GM23338 (cell line): ENCODE measurements around the gene BICDL2. TPM values are rescaled to one million over a fixed set of nuclear protein-coding genes. Genes with fewer than 3 reads are reported as not detected.

Experiments used
- ATAC-seq: fragments of 200-7000 bp; cut with Tn5 transposase; 3 replicates; pipeline ENCODE4 v1.9.1; 2020
- DNase-seq: peaks from one replicate; pipeline ENCODE4 v3.0.0-alpha.2; 2015; ENCODE audit warnings: low spot score
- H2AFZ ChIP-seq: fragments of 200-600 bp; sonication (generic); 2 replicates; pipeline ENCODE4 v1.8.0; 2016; ENCODE audit warnings: antibody characterized with exemption, mild to moderate bottlenecking, moderate library complexity
- H3F3A ChIP-seq: fragments of 200-600 bp; sonication (generic); replicated peaks from 2 replicates; pipeline ENCODE4 v1.8.0; 2017; ENCODE audit warnings: antibody characterized with exemption, mixed run types, low read depth
- H3K27ac ChIP-seq: fragments of 200-600 bp; sonication (generic); 2 replicates; pipeline ENCODE4 v1.6.1; 2016; ENCODE audit warnings: low read depth
- H3K27me3 ChIP-seq: fragments of 200-600 bp; sonication (generic); 2 replicates; pipeline ENCODE4 v1.8.0; 2016; ENCODE audit warnings: mild to moderate bottlenecking, mixed run types, moderate library complexity; ENCODE audit not compliant: insufficient read depth
- H3K36me3 ChIP-seq: fragments of 200-600 bp; sonication (generic); 2 replicates; pipeline ENCODE4 v1.8.0; 2016; ENCODE audit warnings: mild to moderate bottlenecking; ENCODE audit not compliant: insufficient read depth
- H3K4me1 ChIP-seq: fragments of 200-600 bp; sonication (generic); 2 replicates; pipeline ENCODE4 v1.8.0; 2016; ENCODE audit warnings: mild to moderate bottlenecking, moderate library complexity; ENCODE audit not compliant: insufficient read depth
- H3K4me2 ChIP-seq: fragments of 200-600 bp; sonication (generic); 2 replicates; pipeline ENCODE4 v1.7.1; 2017; ENCODE audit warnings: mixed run types
- H3K4me3 ChIP-seq: fragments of 200-600 bp; sonication (generic); 2 replicates; pipeline ENCODE4 v1.6.1; 2016; ENCODE audit warnings: mixed run types
- H3K79me2 ChIP-seq: fragments of 200-600 bp; sonication (generic); replicated peaks from 2 replicates; pipeline ENCODE4 v1.8.0; 2017; ENCODE audit warnings: mild to moderate bottlenecking; ENCODE audit not compliant: insufficient read depth
- H3K9me2 ChIP-seq: fragments of 200-600 bp; sonication (generic); 2 replicates; pipeline ENCODE4 v1.8.0; 2017; ENCODE audit not compliant: insufficient read depth
- H4K20me1 ChIP-seq: fragments of 200-600 bp; sonication (generic); replicated peaks from 2 replicates; pipeline ENCODE4 v1.8.0; 2017; ENCODE audit warnings: mild to moderate bottlenecking; ENCODE audit not compliant: insufficient read depth
- H3K27ac Mint-ChIP-seq: 2 replicates; pipeline ENCODE4 v1.8.0; 2020; ENCODE audit warnings: inconsistent platforms, mild to moderate bottlenecking, moderate library complexity, mixed read lengths
- H3K27me3 Mint-ChIP-seq: 3 replicates; pipeline ENCODE4 v1.8.0; 2022; ENCODE audit warnings: low read depth, mild to moderate bottlenecking, moderate library complexity, mixed read lengths, inconsistent platforms; ENCODE audit not compliant: insufficient read depth, poor library complexity
- H3K36me3 Mint-ChIP-seq: 3 replicates; pipeline ENCODE4 v1.8.0; 2021; ENCODE audit warnings: low read depth, mild to moderate bottlenecking, inconsistent platforms, moderate library complexity, mixed read lengths
- H3K4me1 Mint-ChIP-seq: 3 replicates; pipeline ENCODE4 v1.8.0; 2020; ENCODE audit warnings: mild to moderate bottlenecking, inconsistent platforms, mixed read lengths
- H3K4me3 Mint-ChIP-seq: 3 replicates; pipeline ENCODE4 v1.8.0; 2021; ENCODE audit warnings: moderate library complexity, mild to moderate bottlenecking, inconsistent platforms, mixed read lengths
- H3K9me3 Mint-ChIP-seq: 3 replicates; pipeline ENCODE4 v1.8.0; 2020; ENCODE audit warnings: moderate library complexity, mild to moderate bottlenecking, inconsistent platforms, mixed read lengths
- EZH2 ChIP-seq: fragments of 200-600 bp; sonication (generic); IDR thresholded peaks from one replicate; pipeline ENCODE4 v1.8.0; 2017; ENCODE audit warnings: antibody characterized with exemption, mild to moderate bottlenecking, low read depth; ENCODE audit not compliant: unreplicated experiment
- STAT1 ChIP-seq: IDR thresholded peaks from one replicate; pipeline ENCODE4 v1.6.1; 2016; ENCODE audit warnings: antibody characterized with exemption; ENCODE audit not compliant: unreplicated experiment
- ZNF114 ChIP-seq: fragments of 250-450 bp; sonication (Bioruptor Pico); IDR thresholded peaks from 2 replicates; pipeline ENCODE4 v1.5.0; 2020; ENCODE audit warnings: mild to moderate bottlenecking, moderate library complexity
- ZNF331 ChIP-seq: fragments of 250-450 bp; sonication (Bioruptor Pico); IDR thresholded peaks from 2 replicates; pipeline ENCODE4 v1.5.0; 2020; ENCODE audit warnings: low read depth, mild to moderate bottlenecking, moderate library complexity
- polyA plus RNA-seq: library from polyadenylated mRNA; unstranded; fragments of >200 nt; fragmentation: Nextera tagmentation; extraction: Ambion mirVana; gene quantifications from 2 replicates; pipeline ENCODE4 v1.2.1, GENCODE V29; 2016
- total RNA-seq: library from RNA; depleted of rRNA; stranded (reverse); fragments of >200 nt; shearing (Covaris generic); gene quantifications from 2 replicates; pipeline ENCODE4 v1.2.3, GENCODE V29; 2014
- TF ChIP-seq, protein P1 (sequence below): fragments of 250-450 bp; sonication (Bioruptor Pico); IDR thresholded peaks from 2 replicates; pipeline ENCODE4 v1.5.0; 2020; ENCODE audit warnings: mild to moderate bottlenecking, moderate library complexity
- TF ChIP-seq, protein P2 (sequence below): IDR thresholded peaks from 2 replicates; pipeline ENCODE4 v1.6.1; 2016; ENCODE audit warnings: antibody characterized with exemption

BICDL2 gene
- total and polyA plus RNA-seq, 2 experiments from 2014 or later: 12.7 to 18.4 TPM

DNA sequence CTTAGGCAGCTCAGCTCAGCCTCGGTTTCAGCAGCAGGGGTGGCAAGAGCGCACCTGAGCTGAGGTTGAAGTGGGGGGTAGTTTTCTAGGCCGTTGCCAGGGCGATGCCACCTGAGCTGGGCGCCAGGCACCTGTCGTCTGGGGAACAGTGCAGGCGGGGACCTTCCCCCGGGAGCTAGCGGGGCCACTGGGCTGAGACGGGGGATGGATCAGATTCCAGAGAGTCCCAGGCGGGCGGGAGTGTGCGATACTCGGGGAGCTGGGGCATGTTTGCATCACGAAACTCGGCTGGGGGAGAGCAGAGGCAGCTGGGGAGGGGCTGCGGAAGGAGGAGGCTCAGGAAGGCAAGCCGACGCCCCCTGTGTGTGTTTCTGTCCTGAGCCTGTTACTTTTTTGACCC lies 24.5 kb downstream of the BICDL2 start:
- H3F3A ChIP-seq: peaks cover 61% of the 10 kb centered on the region
- H3K9me2 ChIP-seq: no peaks in the 10 kb centered on the region
- ATAC-seq (peak; percentile 2; the same call in 2 of the 3 replicates), DNase-seq (peak; percentile 82)
- Mint-ChIP-seq H3K4me3 (peak overlapping the region; percentile 75), H3K9me3 (peaks cover 7% of the 10 kb centered on the region; the same call in 2 of the 3 replicates), H3K36me3 (peaks cover 33% of the 10 kb centered on the region), H3K4me1 (peaks cover 71% of the 10 kb centered on the region), H3K27me3 (peaks cover 52% of the 10 kb centered on the region), H3K27ac (peak overlapping the region; percentile 62; the same call in 1 of the 2 replicates)
- peak overlapping the region; percentile 68 for H3K4me3 ChIP-seq
- H2AFZ ChIP-seq: 0 out of 2 replicates have a peak overlapping the region, but pooled peaks have one; percentile 47
- H4K20me1 ChIP-seq: peaks cover 25% of the 10 kb centered on the region
- H3K36me3 ChIP-seq: no peaks in the 10 kb centered on the region
- TF ChIP-seq ZNF114 (CRISPR knock-in tag) (no peak), STAT1 (no peak), EZH2 (no peak), ZNF331 (CRISPR knock-in tag) (no peak)
- TF ChIP-seq, protein P1, sequence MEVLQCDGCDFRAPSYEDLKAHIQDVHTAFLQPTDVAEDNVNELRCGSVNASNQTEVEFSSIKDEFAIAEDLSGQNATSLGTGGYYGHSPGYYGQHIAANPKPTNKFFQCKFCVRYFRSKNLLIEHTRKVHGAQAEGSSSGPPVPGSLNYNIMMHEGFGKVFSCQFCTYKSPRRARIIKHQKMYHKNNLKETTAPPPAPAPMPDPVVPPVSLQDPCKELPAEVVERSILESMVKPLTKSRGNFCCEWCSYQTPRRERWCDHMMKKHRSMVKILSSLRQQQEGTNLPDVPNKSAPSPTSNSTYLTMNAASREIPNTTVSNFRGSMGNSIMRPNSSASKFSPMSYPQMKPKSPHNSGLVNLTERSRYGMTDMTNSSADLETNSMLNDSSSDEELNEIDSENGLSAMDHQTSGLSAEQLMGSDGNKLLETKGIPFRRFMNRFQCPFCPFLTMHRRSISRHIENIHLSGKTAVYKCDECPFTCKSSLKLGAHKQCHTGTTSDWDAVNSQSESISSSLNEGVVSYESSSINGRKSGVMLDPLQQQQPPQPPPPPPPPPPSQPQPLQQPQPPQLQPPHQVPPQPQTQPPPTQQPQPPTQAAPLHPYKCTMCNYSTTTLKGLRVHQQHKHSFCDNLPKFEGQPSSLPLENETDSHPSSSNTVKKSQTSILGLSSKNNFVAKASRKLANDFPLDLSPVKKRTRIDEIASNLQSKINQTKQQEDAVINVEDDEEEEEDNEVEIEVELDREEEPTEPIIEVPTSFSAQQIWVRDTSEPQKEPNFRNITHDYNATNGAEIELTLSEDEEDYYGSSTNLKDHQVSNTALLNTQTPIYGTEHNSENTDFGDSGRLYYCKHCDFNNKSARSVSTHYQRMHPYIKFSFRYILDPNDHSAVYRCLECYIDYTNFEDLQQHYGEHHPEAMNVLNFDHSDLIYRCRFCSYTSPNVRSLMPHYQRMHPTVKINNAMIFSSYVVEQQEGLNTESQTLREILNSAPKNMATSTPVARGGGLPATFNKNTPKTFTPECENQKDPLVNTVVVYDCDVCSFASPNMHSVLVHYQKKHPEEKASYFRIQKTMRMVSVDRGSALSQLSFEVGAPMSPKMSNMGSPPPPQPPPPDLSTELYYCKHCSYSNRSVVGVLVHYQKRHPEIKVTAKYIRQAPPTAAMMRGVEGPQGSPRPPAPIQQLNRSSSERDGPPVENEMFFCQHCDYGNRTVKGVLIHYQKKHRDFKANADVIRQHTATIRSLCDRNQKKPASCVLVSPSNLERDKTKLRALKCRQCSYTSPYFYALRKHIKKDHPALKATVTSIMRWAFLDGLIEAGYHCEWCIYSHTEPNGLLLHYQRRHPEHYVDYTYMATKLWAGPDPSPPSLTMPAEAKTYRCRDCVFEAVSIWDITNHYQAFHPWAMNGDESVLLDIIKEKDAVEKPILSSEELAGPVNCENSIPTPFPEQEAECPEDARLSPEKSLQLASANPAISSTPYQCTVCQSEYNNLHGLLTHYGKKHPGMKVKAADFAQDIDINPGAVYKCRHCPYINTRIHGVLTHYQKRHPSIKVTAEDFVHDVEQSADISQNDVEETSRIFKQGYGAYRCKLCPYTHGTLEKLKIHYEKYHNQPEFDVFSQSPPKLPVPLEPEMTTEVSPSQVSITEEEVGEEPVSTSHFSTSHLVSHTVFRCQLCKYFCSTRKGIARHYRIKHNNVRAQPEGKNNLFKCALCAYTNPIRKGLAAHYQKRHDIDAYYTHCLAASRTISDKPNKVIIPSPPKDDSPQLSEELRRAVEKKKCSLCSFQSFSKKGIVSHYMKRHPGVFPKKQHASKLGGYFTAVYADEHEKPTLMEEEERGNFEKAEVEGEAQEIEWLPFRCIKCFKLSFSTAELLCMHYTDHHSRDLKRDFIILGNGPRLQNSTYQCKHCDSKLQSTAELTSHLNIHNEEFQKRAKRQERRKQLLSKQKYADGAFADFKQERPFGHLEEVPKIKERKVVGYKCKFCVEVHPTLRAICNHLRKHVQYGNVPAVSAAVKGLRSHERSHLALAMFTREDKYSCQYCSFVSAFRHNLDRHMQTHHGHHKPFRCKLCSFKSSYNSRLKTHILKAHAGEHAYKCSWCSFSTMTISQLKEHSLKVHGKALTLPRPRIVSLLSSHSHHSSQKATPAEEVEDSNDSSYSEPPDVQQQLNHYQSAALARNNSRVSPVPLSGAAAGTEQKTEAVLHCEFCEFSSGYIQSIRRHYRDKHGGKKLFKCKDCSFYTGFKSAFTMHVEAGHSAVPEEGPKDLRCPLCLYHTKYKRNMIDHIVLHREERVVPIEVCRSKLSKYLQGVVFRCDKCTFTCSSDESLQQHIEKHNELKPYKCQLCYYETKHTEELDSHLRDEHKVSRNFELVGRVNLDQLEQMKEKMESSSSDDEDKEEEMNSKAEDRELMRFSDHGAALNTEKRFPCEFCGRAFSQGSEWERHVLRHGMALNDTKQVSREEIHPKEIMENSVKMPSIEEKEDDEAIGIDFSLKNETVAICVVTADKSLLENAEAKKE: no peak
- TF ChIP-seq, protein P2, sequence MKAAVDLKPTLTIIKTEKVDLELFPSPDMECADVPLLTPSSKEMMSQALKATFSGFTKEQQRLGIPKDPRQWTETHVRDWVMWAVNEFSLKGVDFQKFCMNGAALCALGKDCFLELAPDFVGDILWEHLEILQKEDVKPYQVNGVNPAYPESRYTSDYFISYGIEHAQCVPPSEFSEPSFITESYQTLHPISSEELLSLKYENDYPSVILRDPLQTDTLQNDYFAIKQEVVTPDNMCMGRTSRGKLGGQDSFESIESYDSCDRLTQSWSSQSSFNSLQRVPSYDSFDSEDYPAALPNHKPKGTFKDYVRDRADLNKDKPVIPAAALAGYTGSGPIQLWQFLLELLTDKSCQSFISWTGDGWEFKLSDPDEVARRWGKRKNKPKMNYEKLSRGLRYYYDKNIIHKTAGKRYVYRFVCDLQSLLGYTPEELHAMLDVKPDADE: no peak
- peaks cover 17% of the 10 kb centered on the region for H3K79me2 ChIP-seq
- H3K4me2 ChIP-seq: peak overlapping the region; percentile 88
- peaks cover 79% of the 10 kb centered on the region for H3K4me1 ChIP-seq
- no peak overlapping the region for H3K27ac ChIP-seq
- peaks cover 11% of the 10 kb centered on the region for H3K27me3 ChIP-seq
